ENCODE data around the gene UNC13A. TPM values are rescaled to one million over a fixed set of nuclear protein-coding genes. Genes with fewer than 3 reads are reported as not detected.
"Not testable (repeated sequence)": the region's sequence is repeated elsewhere in the genome, so short reads cannot be mapped to it uniquely, and the experiment has no call there.

The UNC13A gene
- polyA plus RNA-seq, 3 donors = 0.11 to 1.0 (median 0.15) TPM

DNA sequence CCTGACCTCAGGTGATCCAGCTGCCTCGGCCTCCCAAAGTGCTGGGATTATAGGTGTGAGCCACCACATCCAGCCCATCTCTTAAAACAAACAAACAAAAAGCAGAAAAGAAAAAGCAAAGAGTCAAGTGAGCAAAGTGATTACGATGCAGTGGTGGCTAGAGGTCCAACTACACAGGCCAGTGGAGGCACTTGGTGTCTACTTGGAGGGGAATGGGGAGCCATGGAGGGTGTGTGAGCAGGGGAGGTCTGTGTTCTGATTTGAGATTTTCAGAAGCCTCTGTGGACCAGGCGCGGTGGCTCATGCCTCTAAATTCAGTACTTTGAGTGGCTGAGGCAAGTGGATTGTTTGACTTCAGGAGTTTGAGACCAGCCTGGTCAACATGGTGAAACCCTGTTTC is 126.1 kb downstream of the UNC13A start:
- WGBS, 3 donors = 94 to 99% (median 98%) methylated on average over 4 of the region's 4 CpGs
- no peak overlapping the region for H3K27ac ChIP-seq (ENCODE audit: low read depth, low read length)

DNA sequence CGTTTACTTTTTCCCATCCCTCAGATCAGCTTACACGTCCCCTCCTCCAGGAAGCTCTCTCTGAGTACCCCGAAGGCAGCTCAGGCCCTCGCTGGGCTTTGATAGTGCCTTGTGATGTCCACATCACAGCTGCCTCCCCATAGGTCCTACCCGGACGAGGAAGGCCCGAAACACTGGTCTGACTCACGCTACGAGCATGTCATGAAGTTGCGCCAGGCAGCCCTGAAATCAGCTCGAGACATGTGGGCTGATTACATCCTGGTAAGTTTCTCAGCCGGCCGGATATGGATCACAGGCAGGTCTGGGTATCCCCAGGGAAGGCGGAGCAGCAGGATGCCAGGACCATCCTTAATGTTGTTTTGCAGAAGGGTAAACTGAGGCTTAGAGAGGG is 128.0 kb downstream of the UNC13A start:
- WGBS, 3 donors = 58 to 84% (median 63%) methylated on average over 14 of the region's 14 CpGs
- H3K27ac ChIP-seq (ENCODE audit: low read depth, low read length) = no peak overlapping the region

DNA sequence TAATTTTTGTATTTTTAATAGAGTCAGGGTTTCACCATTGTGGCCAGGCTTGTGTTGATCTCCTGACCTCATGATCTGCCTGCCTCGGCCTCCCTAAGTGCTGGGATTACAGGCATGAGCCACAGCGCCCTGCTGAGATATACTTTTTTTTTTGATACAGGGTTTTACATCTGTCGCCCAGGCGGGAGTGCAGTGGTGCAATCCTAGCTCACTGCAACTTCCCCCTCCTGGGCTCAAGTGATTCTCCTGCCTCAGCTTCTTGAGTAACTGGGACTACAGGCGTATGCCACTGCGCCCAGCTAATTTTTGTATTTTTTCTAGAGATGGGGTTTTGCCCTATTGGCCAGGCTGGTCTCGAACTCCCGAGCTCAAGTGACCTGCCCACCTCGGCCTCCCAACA is 130.7 kb downstream of the UNC13A start:
- no peak overlapping the region for H3K27ac ChIP-seq (ENCODE audit: low read depth, low read length)
- WGBS, 3 donors = 57 to 85% (median 67%) methylated on average over 9 of the region's 9 CpGs

DNA sequence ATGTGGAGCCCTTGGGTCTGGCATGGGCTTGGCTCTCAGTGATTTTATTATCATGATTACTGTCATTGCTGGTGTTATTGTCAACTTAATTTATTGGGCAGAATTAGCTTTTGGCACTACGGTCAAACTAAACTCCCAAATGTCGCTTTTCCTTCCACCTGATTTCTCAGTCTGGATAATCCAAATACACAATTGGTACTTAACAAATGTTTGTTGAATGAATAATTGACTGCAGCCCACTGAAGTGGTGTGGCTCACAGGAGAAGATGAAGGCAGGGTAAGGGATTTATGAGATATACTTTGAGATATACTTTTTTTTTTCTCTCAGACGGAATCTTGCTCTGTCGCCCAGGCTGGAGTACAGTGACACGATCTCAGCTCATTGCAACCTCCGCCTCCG is 131.2 kb downstream of the UNC13A start:
- 80 to 94% (median 80%) methylated on average over 7 of the region's 7 CpGs for WGBS, 3 donors
- H3K27ac ChIP-seq (ENCODE audit: low read depth, low read length) = no peak overlapping the region

DNA sequence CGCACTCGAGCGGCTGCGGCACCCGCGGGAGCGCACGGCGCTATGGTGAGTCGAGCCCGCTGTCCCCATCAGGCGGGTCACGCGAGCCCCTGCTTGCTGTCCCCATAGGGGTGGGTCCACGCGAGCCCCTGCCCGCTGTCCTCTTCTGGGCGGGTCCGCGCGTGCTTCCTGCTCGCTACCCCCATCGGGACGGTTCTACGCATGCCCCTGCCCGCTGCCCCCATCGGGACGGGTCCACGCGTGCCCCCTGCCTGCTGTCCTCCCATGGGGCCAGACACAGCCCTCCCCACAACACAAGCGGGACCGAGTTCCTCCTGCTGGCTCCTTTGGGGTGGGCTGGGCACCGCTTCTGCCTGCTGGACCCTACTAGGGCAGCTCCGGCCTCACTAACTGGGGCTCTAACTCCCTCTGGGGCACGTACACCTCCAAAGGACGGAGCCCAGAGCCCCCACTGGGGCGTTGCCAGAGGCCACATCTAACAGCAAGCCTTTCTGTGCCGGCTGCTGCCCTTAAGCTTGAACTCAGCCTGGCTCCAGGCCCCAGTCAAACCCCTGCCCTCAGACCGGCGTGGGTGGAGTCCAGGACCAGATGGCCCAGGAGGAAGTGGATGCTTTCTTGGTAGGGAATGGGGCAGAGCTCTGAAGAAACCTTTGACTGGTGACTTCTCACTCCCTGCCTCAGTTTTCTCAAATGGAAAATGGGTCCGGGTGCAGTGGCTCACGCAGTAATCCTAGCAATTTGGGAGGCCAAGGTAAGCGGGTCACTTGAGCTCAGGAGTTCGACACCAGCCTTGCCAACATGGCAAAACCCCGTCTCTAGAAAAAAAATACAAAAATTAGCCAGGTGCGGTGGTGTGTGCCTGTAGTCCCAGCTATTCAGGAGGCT is 132.0 kb downstream of the UNC13A start:
- 6 to 9% (median 7%) methylated on average over 45 to 46 of the region's 46 CpGs for WGBS, 3 donors
- H3K27ac ChIP-seq (ENCODE audit: low read depth, low read length) = peak overlapping the region; percentile 29

DNA sequence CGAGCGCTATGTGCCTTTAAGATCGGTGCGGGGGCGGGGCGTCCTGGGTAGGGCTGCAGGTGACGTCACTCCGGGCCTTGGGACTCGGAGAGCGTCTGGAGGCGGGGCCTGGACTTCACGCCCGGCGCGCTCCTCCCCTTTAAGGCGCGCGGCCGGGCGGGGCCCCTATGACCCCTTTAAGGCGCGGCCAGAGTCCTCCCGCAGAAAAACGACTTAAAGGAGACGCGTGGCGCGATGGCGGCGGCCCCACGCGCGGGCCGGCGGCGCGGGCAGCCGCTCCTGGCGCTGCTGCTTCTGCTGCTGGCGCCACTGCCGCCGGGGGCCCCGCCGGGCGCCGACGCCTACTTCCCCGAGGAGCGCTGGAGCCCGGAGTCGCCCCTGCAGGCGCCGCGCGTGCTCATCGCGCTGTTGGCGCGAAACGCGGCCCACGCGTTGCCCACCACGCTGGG is 132.7 kb downstream of the UNC13A start, which contains the start of gene COLGALT1:
Gene COLGALT1, plus strand, starts transcription at position 170 of the 449 bp plus-strand sequence. Its CDS starts 65 bp downstream, at position 235.
- H3K27ac ChIP-seq (ENCODE audit: low read depth, low read length) = peak within 1 kb of the TSS; percentile 29
- WGBS, 3 donors = 0% methylated on average over 26 to 64 of the region's 64 CpGs

DNA sequence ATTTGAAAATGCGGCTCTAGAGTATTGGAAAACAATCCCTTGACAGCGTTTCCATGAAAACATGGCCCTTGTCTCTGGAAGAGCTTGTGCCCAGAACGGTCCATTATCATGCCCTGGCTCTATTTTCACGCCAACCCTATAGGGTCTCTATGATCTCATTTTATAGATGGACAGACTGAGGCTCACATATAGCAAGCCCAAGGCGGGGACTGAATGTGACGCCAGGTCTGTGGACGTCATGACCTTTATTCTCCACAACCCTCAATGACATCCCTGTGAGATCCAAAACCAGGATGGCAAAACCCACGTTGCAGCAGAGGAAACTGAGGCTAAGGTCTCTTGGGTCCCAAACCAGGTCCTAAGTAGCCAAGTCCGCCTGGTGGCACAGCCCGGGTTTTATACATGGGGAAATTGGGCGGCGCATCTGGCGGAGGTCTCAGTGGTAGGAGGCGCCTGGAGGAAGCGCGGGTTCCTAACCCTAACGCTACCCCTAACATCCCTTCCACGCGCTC is 133.1 kb downstream of the UNC13A start:
- no peak overlapping the region for H3K27ac ChIP-seq (ENCODE audit: low read depth, low read length)
- 11 to 14% (median 11%) methylated on average over 19 of the region's 19 CpGs for WGBS, 3 donors

DNA sequence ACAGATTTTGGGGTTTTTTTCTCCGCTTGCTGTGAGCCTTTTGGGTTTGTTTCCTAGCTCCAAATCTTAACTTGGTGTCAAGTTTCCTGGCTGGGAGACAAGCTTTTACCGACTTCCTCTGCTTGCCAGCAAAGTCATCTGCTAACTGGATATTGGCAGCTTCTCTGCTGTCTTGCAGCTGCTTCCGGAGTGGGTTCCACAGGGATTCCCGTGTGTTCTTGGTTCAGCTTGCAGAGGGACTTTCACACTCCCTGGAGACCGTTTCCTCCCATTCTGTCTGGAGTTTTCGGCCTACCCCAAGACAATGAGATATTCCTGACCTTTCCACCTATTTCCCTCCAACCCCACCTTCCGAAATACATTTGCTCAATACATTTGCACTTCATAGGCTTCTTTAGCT is 134.9 kb downstream of the UNC13A start:
- WGBS, 3 donors = 21 to 33% (median 25%) methylated on average over 7 of the region's 7 CpGs
- H3K27ac ChIP-seq (ENCODE audit: low read depth, low read length) = no peak overlapping the region

DNA sequence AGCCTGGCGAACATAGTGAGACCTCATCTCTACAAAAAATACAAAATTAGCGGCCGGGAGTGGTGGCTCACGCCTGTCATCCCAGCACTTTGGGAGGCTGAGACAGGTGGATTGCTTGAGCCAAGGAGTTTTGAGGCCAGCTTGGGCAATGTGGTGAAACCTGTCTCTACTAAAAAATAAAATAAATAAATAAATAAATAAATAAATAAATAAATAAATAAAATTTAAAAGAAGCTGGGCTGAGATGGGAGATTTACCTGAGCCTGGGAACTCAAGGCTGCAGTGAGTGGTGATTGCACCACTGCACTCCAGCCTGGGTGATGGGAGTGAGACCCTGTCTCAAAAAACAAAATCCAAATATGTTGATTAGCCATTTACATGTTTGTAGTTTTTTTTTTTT is 135.4 kb downstream of the UNC13A start:
- 94 to 98% (median 98%) methylated on average over 4 of the region's 4 CpGs for WGBS, 3 donors
- not testable (repeated sequence) for H3K27ac ChIP-seq (ENCODE audit: low read depth, low read length)

Other genes with a start within 250 kb of the UNC13A start
- under 1 TPM; 0.06 to 0.59 (median 0.34) TPM for gene TMEM221, start 239.7 kb downstream of the UNC13A start, polyA plus RNA-seq
- 1 to 10 TPM in 2 of 3 donors, under 1 TPM in 1; 0.07 to 1.6 (median 1.6) TPM for gene NXNL1, start 227.4 kb downstream of the UNC13A start, polyA plus RNA-seq
- gene SLC27A1, start 217.8 kb downstream of the UNC13A start, polyA plus RNA-seq = 10 to 100 TPM; 12.3 to 30.6 (median 23.7) TPM
- 100 to 1,000 TPM in 1 of 3 donors, 10 to 100 TPM in 2; 67.1 to 126 (median 86.4) TPM for gene PGLS, start 176.7 kb downstream of the UNC13A start, polyA plus RNA-seq
- gene COLGALT1, start 132.7 kb downstream of the UNC13A start, polyA plus RNA-seq = 10 to 100 TPM; 21.5 to 68.3 (median 50.4) TPM
- gene MAP1S, start 31.1 kb upstream of the UNC13A start, polyA plus RNA-seq = 10 to 100 TPM; 11.0 to 27.8 (median 13.9) TPM
- 1 to 10 TPM in 2 of 3 donors, under 1 TPM in 1; 0.76 to 2.2 (median 1.8) TPM for gene FCHO1, start 63.1 kb upstream of the UNC13A start, polyA plus RNA-seq
- 1 to 10 TPM in 1 of 3 donors, under 1 TPM in 2; 0.55 to 3.1 (median 0.67) TPM for gene B3GNT3, start 106.8 kb upstream of the UNC13A start, polyA plus RNA-seq
- under 1 TPM in 2 of 3 donors, not detected in 1; 0.33 to 0.45 TPM for gene INSL3, start 133.2 kb upstream of the UNC13A start, polyA plus RNA-seq
- gene JAK3, start 159.6 kb upstream of the UNC13A start, polyA plus RNA-seq = 10 to 100 TPM in 1 of 3 donors, 1 to 10 TPM in 2; 1.9 to 11.1 (median 9.7) TPM
- gene RPL18A, start 171.6 kb upstream of the UNC13A start, polyA plus RNA-seq = 1,000 to 10,000 TPM; 2,749 to 3,693 (median 2,955) TPM
- gene SLC5A5, start 183.6 kb upstream of the UNC13A start, polyA plus RNA-seq = 1 to 10 TPM in 1 of 3 donors, under 1 TPM in 1, not detected in 1; 0.06 to 2.6 TPM
- gene CCDC124, start 244.7 kb upstream of the UNC13A start, polyA plus RNA-seq = 100 to 1,000 TPM in 2 of 3 donors, 10 to 100 TPM in 1; 77.4 to 149 (median 111) TPM

Measured in adipose tissue (tissue), 3 donors.